A673 (cell line): ENCODE results near the gene C11orf87. TPM values are rescaled to one million over a fixed set of nuclear protein-coding genes. Genes with fewer than 3 reads are reported as not detected.

ENCODE experiments used
- BruUV-seq: library from RNA; stranded (reverse); fragments of 400-500 nt; replicated peaks from 2 replicates; lab custom pipeline; 2021; lab: Mats Ljungman, UMichigan
- CTCF ChIA-PET: fragments of 300-600 bp; sonication (Branson Sonifier 250); formaldehyde crosslinking; loops from one replicate; lab custom pipeline; 2022; ENCODE audit warnings: antibody characterized with exemption; lab: Charles Lee
- POLR2A ChIA-PET: fragments of 300-600 bp; sonication (Branson Sonifier 250); formaldehyde crosslinking; loops from one replicate; lab custom pipeline; 2022; ENCODE audit warnings: antibody characterized with exemption; ENCODE audit not compliant: low non-redundant PET; lab: Charles Lee
- DNase-seq: peaks from one replicate; pipeline ENCODE4 v3.0.0-alpha.2; 2015; ENCODE audit warnings: low spot score
- H3K27ac ChIP-seq: fragments of 200-600 bp; sonication (generic); 2 replicates; pipeline ENCODE4 v1.5.1; 2016; ENCODE audit warnings: mixed run types, low read depth, mild to moderate bottlenecking, mixed read lengths, antibody characterized with exemption, low read length; ENCODE audit not compliant: poor library complexity, severe bottlenecking
- H3K27me3 ChIP-seq: fragments of 200-600 bp; sonication (generic); replicated peaks from 2 replicates; pipeline ENCODE4 v1.6.1; 2017; ENCODE audit warnings: mixed run types, low read depth, mild to moderate bottlenecking, mixed read lengths, antibody characterized with exemption, low read length; ENCODE audit not compliant: insufficient read depth, poor library complexity
- H3K36me3 ChIP-seq: fragments of 200-600 bp; sonication (generic); 2 replicates; pipeline ENCODE4 v1.6.1; 2016; ENCODE audit warnings: mixed run types, mild to moderate bottlenecking, mixed read lengths, antibody characterized with exemption, low read length; ENCODE audit not compliant: insufficient read depth, poor library complexity, severe bottlenecking
- H3K4me1 ChIP-seq: fragments of 200-600 bp; sonication (generic); 2 replicates; pipeline ENCODE4 v1.6.1; 2017; ENCODE audit warnings: mixed run types, mild to moderate bottlenecking, mixed read lengths, antibody characterized with exemption, low read length; ENCODE audit not compliant: insufficient read depth, poor library complexity, severe bottlenecking
- H3K4me3 ChIP-seq: fragments of 200-600 bp; sonication (generic); 2 replicates; pipeline ENCODE4 v1.5.1; 2016; ENCODE audit warnings: low read depth, mixed run types, mild to moderate bottlenecking, mixed read lengths, low read length; ENCODE audit not compliant: poor library complexity, severe bottlenecking
- H3K9me3 ChIP-seq: fragments of 200-600 bp; sonication (generic); 2 replicates; pipeline ENCODE4 v1.6.1; 2016; ENCODE audit warnings: mixed run types, low read depth, mild to moderate bottlenecking, mixed read lengths, antibody characterized with exemption, low read length; ENCODE audit not compliant: poor library complexity, severe bottlenecking
- EZH2 ChIP-seq: fragments of 200-600 bp; sonication (generic); IDR thresholded peaks from 2 replicates; pipeline ENCODE4 v1.6.1; 2017; ENCODE audit warnings: borderline replicate concordance, low read depth, mild to moderate bottlenecking, mixed read lengths, antibody characterized with exemption, low read length; ENCODE audit not compliant: poor library complexity, severe bottlenecking
- intact Hi-C: fragments of 100-400 bp; cut with micrococcal nuclease; formaldehyde crosslinking; loops from one replicate; pipeline ENCODE4 v1.10.0; 2022; ENCODE audit not compliant: unreplicated experiment
- total RNA-seq: library from RNA; stranded (reverse); gene quantifications from 2 replicates; pipeline ENCODE4 v1.2.3, GENCODE V29; 2021
- TF ChIP-seq, protein P1 (sequence below): fragments of 300-800, 200-600 bp; sonication (generic); conservative IDR thresholded peaks from 2 replicates; pipeline ENCODE4 v1.5.1; 2017; ENCODE audit warnings: low read depth, mild to moderate bottlenecking, antibody characterized with exemption, low read length, moderate library complexity, mixed read lengths

C11orf87 gene
- total RNA-seq, 1 experiment from 2014 or later = not detected

DNA sequence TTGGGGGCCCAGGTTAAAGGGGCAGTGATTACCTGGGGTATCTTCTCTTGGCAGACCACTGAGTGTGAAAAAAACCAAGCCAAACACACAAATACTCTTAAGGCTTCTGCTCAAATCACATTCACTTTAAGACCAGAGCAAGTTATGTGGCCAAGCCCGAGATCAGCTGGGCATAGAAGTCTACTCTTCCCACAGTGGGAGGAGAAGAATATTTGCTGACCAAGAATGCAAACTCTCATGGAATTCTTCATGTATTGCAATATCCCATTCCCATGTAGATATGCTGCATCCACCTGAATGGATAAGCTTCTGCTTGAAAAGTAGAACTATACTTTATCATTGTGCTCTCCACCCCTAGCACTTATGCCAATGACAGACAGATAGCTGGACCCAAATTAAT is 37.1 kb upstream of the C11orf87 start:
- no peaks in the 10 kb centered on the region for H3K9me3 ChIP-seq
- no TSS peak for BruUV-seq
- no peaks in the 10 kb centered on the region for H3K4me1 ChIP-seq
- ChIA-PET POLR2A (no interaction called here), CTCF (no interaction called here)
- TF ChIP-seq EZH2 = no peak
- TF ChIP-seq, protein P1, sequence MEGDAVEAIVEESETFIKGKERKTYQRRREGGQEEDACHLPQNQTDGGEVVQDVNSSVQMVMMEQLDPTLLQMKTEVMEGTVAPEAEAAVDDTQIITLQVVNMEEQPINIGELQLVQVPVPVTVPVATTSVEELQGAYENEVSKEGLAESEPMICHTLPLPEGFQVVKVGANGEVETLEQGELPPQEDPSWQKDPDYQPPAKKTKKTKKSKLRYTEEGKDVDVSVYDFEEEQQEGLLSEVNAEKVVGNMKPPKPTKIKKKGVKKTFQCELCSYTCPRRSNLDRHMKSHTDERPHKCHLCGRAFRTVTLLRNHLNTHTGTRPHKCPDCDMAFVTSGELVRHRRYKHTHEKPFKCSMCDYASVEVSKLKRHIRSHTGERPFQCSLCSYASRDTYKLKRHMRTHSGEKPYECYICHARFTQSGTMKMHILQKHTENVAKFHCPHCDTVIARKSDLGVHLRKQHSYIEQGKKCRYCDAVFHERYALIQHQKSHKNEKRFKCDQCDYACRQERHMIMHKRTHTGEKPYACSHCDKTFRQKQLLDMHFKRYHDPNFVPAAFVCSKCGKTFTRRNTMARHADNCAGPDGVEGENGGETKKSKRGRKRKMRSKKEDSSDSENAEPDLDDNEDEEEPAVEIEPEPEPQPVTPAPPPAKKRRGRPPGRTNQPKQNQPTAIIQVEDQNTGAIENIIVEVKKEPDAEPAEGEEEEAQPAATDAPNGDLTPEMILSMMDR = no peak
- no peak overlapping the region for H3K4me3 ChIP-seq
- no peak overlapping the region for H3K27ac ChIP-seq
- no peak for DNase-seq
- H3K36me3 ChIP-seq = no peaks in the 10 kb centered on the region
- intact Hi-C loops = no loop called here
- peaks cover 11% of the 10 kb centered on the region for H3K27me3 ChIP-seq

DNA sequence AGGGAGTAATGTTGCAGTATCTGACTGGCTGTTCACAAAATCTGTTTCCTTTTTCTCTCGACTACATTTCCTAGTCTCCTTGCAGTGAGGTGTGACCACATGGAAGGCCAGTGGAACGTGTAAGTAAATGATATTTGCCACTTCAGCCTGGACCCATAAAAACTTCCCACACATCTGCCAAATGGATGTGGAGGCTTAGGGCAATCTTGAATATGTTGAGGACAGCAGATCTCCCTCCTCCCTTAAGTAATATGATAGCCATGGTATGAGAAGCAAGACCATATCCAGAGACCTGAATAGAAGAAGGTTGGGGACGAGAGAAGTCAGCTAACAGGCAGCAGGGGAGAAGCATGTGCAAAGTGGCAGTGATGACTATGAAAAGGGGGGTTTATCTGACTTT is 33.0 kb upstream of the C11orf87 start:
- POLR2A ChIA-PET = no interaction called here
- intact Hi-C loops = no loop called here
- DNase-seq = no peak
- Histone ChIP-seq H3K4me3 (no peak overlapping the region), H3K4me1 (no peaks in the 10 kb centered on the region), H3K27ac (no peak overlapping the region), H3K9me3 (no peaks in the 10 kb centered on the region), H3K27me3 (peaks cover 10% of the 10 kb centered on the region), H3K36me3 (no peaks in the 10 kb centered on the region)
- no TSS peak for BruUV-seq
- CTCF ChIA-PET = no interaction called here
- TF ChIP-seq EZH2 = no peak
- TF ChIP-seq, protein P1 = no peak

DNA sequence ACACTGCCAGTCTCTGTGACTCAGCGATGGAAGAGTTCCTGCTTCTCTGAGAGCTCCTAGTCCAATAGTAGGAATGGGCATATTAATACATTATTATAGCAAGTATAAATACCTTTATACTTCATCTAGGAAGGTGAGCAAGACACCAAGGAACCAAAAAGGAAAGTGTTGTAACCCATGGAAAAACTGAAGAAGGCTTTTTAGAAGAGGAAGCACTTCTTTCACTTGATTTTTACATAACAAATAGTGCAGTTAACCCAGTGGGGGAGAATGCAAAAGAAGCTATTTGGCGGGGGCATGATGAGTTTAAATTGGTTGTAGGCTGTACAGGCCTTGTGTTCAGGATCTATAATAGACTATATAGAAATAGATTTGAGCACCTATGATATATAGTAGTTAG is 31.2 kb upstream of the C11orf87 start:
- intact Hi-C loops = no loop called here
- POLR2A ChIA-PET = no interaction called here
- BruUV-seq = no TSS peak
- Histone ChIP-seq H3K4me1 (no peaks in the 10 kb centered on the region), H3K4me3 (no peak overlapping the region), H3K27me3 (peaks cover 4% of the 10 kb centered on the region), H3K36me3 (no peaks in the 10 kb centered on the region), H3K27ac (no peak overlapping the region), H3K9me3 (no peaks in the 10 kb centered on the region)
- CTCF ChIA-PET = no interaction called here
- TF ChIP-seq, protein P1 = no peak
- no peak for TF ChIP-seq EZH2
- DNase-seq = no peak
